H9 (cell line): ENCODE results near the gene LPGAT1. TPM values are rescaled to one million over a fixed set of nuclear protein-coding genes. Genes with fewer than 3 reads are reported as not detected.

Source experiments
- DNase-seq: peaks from one replicate; pipeline ENCODE4 v3.0.0-alpha.2; 2017
- H2AFZ ChIP-seq: one replicate; pipeline ENCODE4 v1.6.1; 2013; ENCODE audit warnings: mild to moderate bottlenecking, low read length, control low read depth, moderate library complexity
- H2AK5ac ChIP-seq: 2 replicates; pipeline ENCODE4 v1.6.1; 2013; ENCODE audit warnings: low read length, control low read depth, mixed read lengths; ENCODE audit not compliant: insufficient read length
- H2BK120ac ChIP-seq: one replicate; pipeline ENCODE4 v1.6.1; 2013; ENCODE audit warnings: low read depth, mild to moderate bottlenecking, low read length, control low read depth, inconsistent platforms; ENCODE audit not compliant: poor library complexity, severe bottlenecking
- H2BK12ac ChIP-seq: 2 replicates; pipeline ENCODE4 v1.6.1; 2013; ENCODE audit warnings: low read length, control low read depth, mixed read lengths, low read depth; ENCODE audit not compliant: insufficient read length
- H2BK15ac ChIP-seq: 2 replicates; pipeline ENCODE4 v1.6.1; 2013; ENCODE audit warnings: low read depth, low read length, control low read depth
- H2BK20ac ChIP-seq: one replicate; pipeline ENCODE4 v1.6.1; 2013; ENCODE audit warnings: low read depth, mild to moderate bottlenecking, low read length, control low read depth, inconsistent platforms; ENCODE audit not compliant: poor library complexity, severe bottlenecking
- H2BK5ac ChIP-seq: 2 replicates; pipeline ENCODE4 v1.6.1; 2013; ENCODE audit warnings: low read length, control low read depth, mixed read lengths; ENCODE audit not compliant: insufficient read length
- H3K14ac ChIP-seq: 2 replicates; pipeline ENCODE4 v1.6.1; 2013; ENCODE audit warnings: low read length, control low read depth; ENCODE audit not compliant: insufficient read depth
- H3K18ac ChIP-seq: 2 replicates; pipeline ENCODE4 v1.6.1; 2013; ENCODE audit warnings: low read depth, mild to moderate bottlenecking, mixed read lengths, low read length, control low read depth; ENCODE audit not compliant: insufficient read length
- H3K23ac ChIP-seq: 2 replicates; pipeline ENCODE4 v1.6.1; 2013; ENCODE audit warnings: low read length, control low read depth, mixed read lengths, low read depth; ENCODE audit not compliant: insufficient read length
- H3K23me2 ChIP-seq: 2 replicates; pipeline ENCODE4 v1.6.1; 2013; ENCODE audit warnings: low read depth, mild to moderate bottlenecking, mixed read lengths, low read length, control low read depth; ENCODE audit not compliant: insufficient read length, poor library complexity, severe bottlenecking
- H3K27ac ChIP-seq: 2 replicates; pipeline ENCODE4 v1.5.1; 2013; ENCODE audit warnings: low read length, control low read depth, mixed read lengths, low read depth; ENCODE audit not compliant: insufficient read length
- H3K27me3 ChIP-seq: 2 replicates; pipeline ENCODE4 v1.6.1; 2013; ENCODE audit warnings: low read length, control low read depth, inconsistent platforms; ENCODE audit not compliant: insufficient read depth
- H3K4ac ChIP-seq: 2 replicates; pipeline ENCODE4 v1.6.1; 2013; ENCODE audit warnings: low read depth, mild to moderate bottlenecking, control low read depth, inconsistent platforms, low read length, moderate library complexity
- H3K4me1 ChIP-seq: 2 replicates; pipeline ENCODE4 v1.6.1; 2013; ENCODE audit warnings: low read length, control low read depth, inconsistent platforms; ENCODE audit not compliant: insufficient read depth
- H3K4me2 ChIP-seq: 2 replicates; pipeline ENCODE4 v1.6.1; 2013; ENCODE audit warnings: low read length, control low read depth, mixed read lengths; ENCODE audit not compliant: insufficient read length, insufficient read depth
- H3K56ac ChIP-seq: 2 replicates; pipeline ENCODE4 v1.6.1; 2013; ENCODE audit warnings: low read depth, mild to moderate bottlenecking, mixed read lengths, low read length, control low read depth; ENCODE audit not compliant: insufficient read length
- H3K79me1 ChIP-seq: 2 replicates; pipeline ENCODE4 v1.6.1; 2013; ENCODE audit warnings: low read depth, mild to moderate bottlenecking, moderate library complexity, low read length, control low read depth, inconsistent platforms; ENCODE audit not compliant: insufficient read depth, poor library complexity, severe bottlenecking
- H3K79me2 ChIP-seq: 2 replicates; pipeline ENCODE4 v1.6.1; 2013; ENCODE audit warnings: low read length, control low read depth, inconsistent platforms; ENCODE audit not compliant: insufficient read depth
- H3K9ac ChIP-seq: 2 replicates; pipeline ENCODE4 v1.6.1; 2013; ENCODE audit warnings: low read length, control low read depth, mixed read lengths; ENCODE audit not compliant: insufficient read length; ENCODE audit errors: extremely low read depth
- H3K9me3 ChIP-seq: one replicate; pipeline ENCODE4 v1.6.1; 2013; ENCODE audit warnings: low read depth, low read length, inconsistent platforms; ENCODE audit not compliant: control insufficient read depth
- H3T11ph ChIP-seq: one replicate; pipeline ENCODE4 v1.6.1; 2013; ENCODE audit warnings: mild to moderate bottlenecking, low read length, control low read depth, inconsistent platforms
- H4K20me1 ChIP-seq: one replicate; pipeline ENCODE4 v1.6.1; 2013; ENCODE audit not compliant: control insufficient read depth, insufficient read length, insufficient read depth
- H4K5ac ChIP-seq: 2 replicates; pipeline ENCODE4 v1.6.1; 2013; ENCODE audit warnings: low read depth, mild to moderate bottlenecking, mixed read lengths, low read length, control low read depth; ENCODE audit not compliant: insufficient read length
- H4K8ac ChIP-seq: replicated peaks from 2 replicates; pipeline ENCODE4 v1.6.1; 2013; ENCODE audit warnings: low read length, control low read depth, mixed read lengths, low read depth; ENCODE audit not compliant: insufficient read length
- H4K91ac ChIP-seq: 2 replicates; pipeline ENCODE4 v1.6.1; 2013; ENCODE audit warnings: low read depth, mild to moderate bottlenecking, moderate library complexity, mixed read lengths, low read length, control low read depth; ENCODE audit not compliant: insufficient read length
- H3K27ac Mint-ChIP-seq, 3 experiments: 2 replicates in 2 of 3; 3 replicates in 1 of 3; pipeline ENCODE4 v1.8.0; 2020 to 2021; ENCODE audit warnings: mixed read lengths in 3 of 3, mild to moderate bottlenecking in 1 of 3, moderate library complexity in 1 of 3
- H3K27me3 Mint-ChIP-seq: 2 replicates; pipeline ENCODE4 v1.8.0; 2021; ENCODE audit warnings: low read depth, mild to moderate bottlenecking, moderate library complexity, mixed read lengths
- H3K36me3 Mint-ChIP-seq, 3 experiments: 2 replicates in 2 of 3; 3 replicates in 1 of 3; pipeline ENCODE4 v1.8.0; 2020 to 2021; ENCODE audit warnings: low read depth in 3 of 3, mixed read lengths in 3 of 3; ENCODE audit not compliant: insufficient read depth in 1 of 3
- H3K4me1 Mint-ChIP-seq, 2 experiments: 2 replicates each; pipeline ENCODE4 v1.8.0; 2020; ENCODE audit warnings: mixed read lengths in 2 of 2
- H3K4me3 Mint-ChIP-seq, 2 experiments: 2 replicates in 1 of 2; 3 replicates in 1 of 2; pipeline ENCODE4 v1.8.0; 2020 to 2021; ENCODE audit warnings: mild to moderate bottlenecking in 2 of 2, mixed read lengths in 2 of 2, moderate library complexity in 1 of 2
- H3K9me3 Mint-ChIP-seq, 2 experiments: 2 replicates in 1 of 2; 3 replicates in 1 of 2; pipeline ENCODE4 v1.8.0; 2020; ENCODE audit warnings: mild to moderate bottlenecking in 2 of 2, mixed read lengths in 2 of 2, moderate library complexity in 1 of 2
- total RNA-seq: library from RNA; stranded (reverse); gene quantifications from 2 replicates; pipeline ENCODE4 v1.2.1, GENCODE V29; 2021
- TF ChIP-seq, protein P1 (sequence below): fragments of 200-600 bp; sonication (generic); conservative IDR thresholded peaks from 3 replicates; pipeline ENCODE4 v1.8.0; 2021; ENCODE audit warnings: antibody characterized with exemption, mild to moderate bottlenecking

The LPGAT1 gene
- total RNA-seq, 1 experiment from 2014 or later: 12.2 TPM

DNA sequence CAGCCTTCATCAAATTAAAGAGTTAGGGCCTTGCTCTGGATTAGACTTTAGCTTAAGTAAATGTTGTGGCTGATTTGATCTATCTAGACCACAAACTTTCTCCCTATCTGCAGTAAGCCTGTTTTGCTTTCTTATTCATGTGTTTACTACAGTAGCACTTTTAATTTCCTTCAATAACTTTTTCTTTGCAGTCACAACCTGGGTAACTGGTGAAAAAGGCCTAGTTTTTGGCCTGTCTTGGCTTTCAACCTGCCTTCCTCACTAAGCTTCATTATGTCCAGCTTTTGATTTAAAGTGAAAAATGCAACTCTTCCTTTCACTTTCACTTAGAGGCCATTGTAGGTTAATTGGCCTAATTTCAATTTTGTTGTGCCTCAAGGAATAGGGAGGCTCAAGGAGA, 12.5 kb upstream of the LPGAT1 start:
- Histone ChIP-seq H3K18ac (no peak overlapping the region), H3K4me1 (no peaks in the 10 kb centered on the region), H2AFZ (no peak overlapping the region), H2BK15ac (no peak overlapping the region), H3K27me3 (no peaks in the 10 kb centered on the region), H3K79me1 (no peaks in the 10 kb centered on the region), H3K23ac (no peak overlapping the region), H3K23me2 (no peaks in the 10 kb centered on the region), H2AK5ac (no peak overlapping the region), H3K4me2 (no peak overlapping the region), H4K5ac (no peak overlapping the region), H3K14ac (no peak overlapping the region), H3K4ac (no peak overlapping the region), H2BK120ac (no peak overlapping the region), H3T11ph (no peak overlapping the region), H2BK12ac (no peak overlapping the region), H3K9ac (no peak overlapping the region), H4K20me1 (no peaks in the 10 kb centered on the region), H4K91ac (no peak overlapping the region), H2BK20ac (no peak overlapping the region), H3K27ac (no peak overlapping the region), H3K9me3 (no peaks in the 10 kb centered on the region), H4K8ac (no peak overlapping the region), H2BK5ac (no peak overlapping the region), H3K56ac (no peak overlapping the region), H3K79me2 (no peaks in the 10 kb centered on the region)
- H3K4me3 Mint-ChIP-seq: no peak overlapping the region
- no peak overlapping the region for H3K27ac Mint-ChIP-seq
- H3K4me1 Mint-ChIP-seq: no peaks in the 10 kb centered on the region
- no peaks in the 10 kb centered on the region for H3K36me3 Mint-ChIP-seq
- no peak for DNase-seq
- H3K9me3 Mint-ChIP-seq: no peaks in the 10 kb centered on the region
- TF ChIP-seq, protein P1, sequence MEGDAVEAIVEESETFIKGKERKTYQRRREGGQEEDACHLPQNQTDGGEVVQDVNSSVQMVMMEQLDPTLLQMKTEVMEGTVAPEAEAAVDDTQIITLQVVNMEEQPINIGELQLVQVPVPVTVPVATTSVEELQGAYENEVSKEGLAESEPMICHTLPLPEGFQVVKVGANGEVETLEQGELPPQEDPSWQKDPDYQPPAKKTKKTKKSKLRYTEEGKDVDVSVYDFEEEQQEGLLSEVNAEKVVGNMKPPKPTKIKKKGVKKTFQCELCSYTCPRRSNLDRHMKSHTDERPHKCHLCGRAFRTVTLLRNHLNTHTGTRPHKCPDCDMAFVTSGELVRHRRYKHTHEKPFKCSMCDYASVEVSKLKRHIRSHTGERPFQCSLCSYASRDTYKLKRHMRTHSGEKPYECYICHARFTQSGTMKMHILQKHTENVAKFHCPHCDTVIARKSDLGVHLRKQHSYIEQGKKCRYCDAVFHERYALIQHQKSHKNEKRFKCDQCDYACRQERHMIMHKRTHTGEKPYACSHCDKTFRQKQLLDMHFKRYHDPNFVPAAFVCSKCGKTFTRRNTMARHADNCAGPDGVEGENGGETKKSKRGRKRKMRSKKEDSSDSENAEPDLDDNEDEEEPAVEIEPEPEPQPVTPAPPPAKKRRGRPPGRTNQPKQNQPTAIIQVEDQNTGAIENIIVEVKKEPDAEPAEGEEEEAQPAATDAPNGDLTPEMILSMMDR: no peak
- no peaks in the 10 kb centered on the region for H3K27me3 Mint-ChIP-seq
